Measurements from ENCODE around the gene OR52L1. TPM values are rescaled to one million over a fixed set of nuclear protein-coding genes. Genes with fewer than 3 reads are reported as not detected.

OR52L1 gene
- total RNA-seq, 1 experiment from 2014 or later: not detected

GRCh38 chr11:6006395-6006794 lies 19.6 kb upstream of the OR52L1 start:
- CTCF ChIA-PET: no interaction called here
- Mint-ChIP-seq H3K4me3 (ENCODE audit: low read depth, unreplicated experiment) (no peak overlapping the region), H3K27me3 (ENCODE audit: unreplicated experiment) (peaks cover 23% of the 10 kb centered on the region), H3K36me3 (ENCODE audit: insufficient read depth, unreplicated experiment) (no peaks in the 10 kb centered on the region), H3K27ac (ENCODE audit: unreplicated experiment) (no peak overlapping the region), H3K4me1 (ENCODE audit: low read depth, unreplicated experiment) (no peaks in the 10 kb centered on the region), H3K9me3 (ENCODE audit: low read depth, unreplicated experiment) (no peaks in the 10 kb centered on the region)
- DNase-seq: no peak
- TF ChIP-seq CTCF (IDR thresholded peaks at IDR 0.05; ENCODE audit: unreplicated experiment): no peak
- no TSS peak for BruUV-seq (replicated peaks)
- intact Hi-C loops (cut with micrococcal nuclease; ENCODE audit: unreplicated experiment): no loop called here

DNA sequence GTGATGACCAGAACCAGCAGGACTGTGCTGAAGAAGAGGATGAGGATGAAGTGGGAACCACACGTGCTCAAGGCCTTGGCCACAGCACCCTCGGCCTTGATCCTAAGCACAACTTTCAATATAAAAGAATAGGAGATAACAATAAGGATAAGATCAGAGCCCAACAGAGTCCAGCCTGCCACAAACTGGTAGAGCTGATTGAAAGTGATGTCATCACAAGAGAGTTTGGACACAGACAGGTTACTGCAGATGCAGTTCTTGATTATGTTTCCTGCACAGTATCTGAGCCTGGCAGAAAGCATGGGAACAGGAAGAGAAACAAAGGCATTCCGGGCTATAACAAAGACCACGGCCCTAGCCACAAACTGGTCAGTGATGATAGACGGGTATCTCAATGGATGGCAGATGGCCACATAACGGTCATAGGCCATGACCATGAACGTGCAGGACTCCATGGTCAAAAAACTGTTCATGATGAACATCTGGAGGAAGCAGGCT lies 15.5 kb upstream of the OR52L1 start:
- DNase-seq: no peak
- no peaks in the 10 kb centered on the region for H3K36me3 Mint-ChIP-seq (ENCODE audit: insufficient read depth, unreplicated experiment)
- CTCF ChIA-PET: no interaction called here
- BruUV-seq (replicated peaks): no TSS peak
- TF ChIP-seq CTCF (IDR thresholded peaks at IDR 0.05; ENCODE audit: unreplicated experiment): no peak
- peaks cover 2% of the 10 kb centered on the region for H3K9me3 Mint-ChIP-seq (ENCODE audit: low read depth, unreplicated experiment)
- H3K27me3 Mint-ChIP-seq (ENCODE audit: unreplicated experiment): peaks cover 46% of the 10 kb centered on the region
- no peaks in the 10 kb centered on the region for H3K4me1 Mint-ChIP-seq (ENCODE audit: low read depth, unreplicated experiment)
- intact Hi-C loops (cut with micrococcal nuclease; ENCODE audit: unreplicated experiment): no loop called here
- H3K27ac Mint-ChIP-seq (ENCODE audit: unreplicated experiment): no peak overlapping the region
- H3K4me3 Mint-ChIP-seq (ENCODE audit: low read depth, unreplicated experiment): no peak overlapping the region

DNA sequence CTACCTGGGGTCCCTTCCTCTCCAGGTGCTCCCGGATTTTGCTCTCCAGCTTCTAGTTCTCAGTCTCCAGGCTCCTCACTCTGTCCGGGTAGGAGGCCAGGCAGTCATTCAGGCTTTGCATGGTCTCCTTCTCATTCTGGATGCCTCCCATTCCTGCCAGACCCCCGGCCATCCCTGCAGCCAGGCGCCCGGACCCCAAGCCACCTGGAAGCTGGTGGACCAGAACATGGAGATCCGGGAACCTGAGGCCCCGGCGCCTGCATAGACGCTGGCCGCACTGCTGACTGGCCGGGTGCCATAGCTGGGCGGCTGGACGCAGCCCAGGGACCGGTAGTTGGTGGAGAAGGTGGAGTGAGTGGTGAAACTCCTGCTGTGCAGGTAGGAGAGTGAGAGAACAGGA lies 8.0 kb upstream of the OR52L1 start:
- peaks cover 13% of the 10 kb centered on the region for H3K27me3 Mint-ChIP-seq (ENCODE audit: unreplicated experiment)
- H3K4me3 Mint-ChIP-seq (ENCODE audit: low read depth, unreplicated experiment): no peak overlapping the region
- no peaks in the 10 kb centered on the region for H3K36me3 Mint-ChIP-seq (ENCODE audit: insufficient read depth, unreplicated experiment)
- no peaks in the 10 kb centered on the region for H3K4me1 Mint-ChIP-seq (ENCODE audit: low read depth, unreplicated experiment)
- CTCF ChIA-PET: no interaction called here
- no peak for DNase-seq
- peaks cover 2% of the 10 kb centered on the region for H3K9me3 Mint-ChIP-seq (ENCODE audit: low read depth, unreplicated experiment)
- intact Hi-C loops (cut with micrococcal nuclease; ENCODE audit: unreplicated experiment): no loop called here
- BruUV-seq (replicated peaks): no TSS peak
- no peak for TF ChIP-seq CTCF (IDR thresholded peaks at IDR 0.05; ENCODE audit: unreplicated experiment)
- H3K27ac Mint-ChIP-seq (ENCODE audit: unreplicated experiment): no peak overlapping the region

GRCh38 chr11:5992604-5993251 lies 5.9 kb upstream of the OR52L1 start:
- Mint-ChIP-seq H3K36me3 (ENCODE audit: insufficient read depth, unreplicated experiment) (no peaks in the 10 kb centered on the region), H3K9me3 (ENCODE audit: low read depth, unreplicated experiment) (no peaks in the 10 kb centered on the region), H3K27ac (ENCODE audit: unreplicated experiment) (no peak overlapping the region), H3K4me1 (ENCODE audit: low read depth, unreplicated experiment) (no peaks in the 10 kb centered on the region), H3K27me3 (ENCODE audit: unreplicated experiment) (peaks cover 2% of the 10 kb centered on the region), H3K4me3 (ENCODE audit: low read depth, unreplicated experiment) (no peak overlapping the region)
- CTCF ChIA-PET: interaction anchor here (1.0 kb wide), 2 partner anchors 361 to 370 kb away, joined by 7 to 9 read pairs; no protein-coding TSS in a partner anchor
- intact Hi-C loops (cut with micrococcal nuclease; ENCODE audit: unreplicated experiment): loop anchor here (1.0 kb wide), 1 partner anchor 361 kb away; no protein-coding TSS in a partner anchor
- peak; percentile 10 for DNase-seq
- no TSS peak for BruUV-seq (replicated peaks)
- TF ChIP-seq CTCF (IDR thresholded peaks at IDR 0.05; ENCODE audit: unreplicated experiment): no peak

Measured in Calu3 (cell line).